ENCODE results near the gene PTPRN2. TPM values are rescaled to one million over a fixed set of nuclear protein-coding genes. Genes with fewer than 3 reads are reported as not detected.

PTPRN2 gene
- total and polyA plus RNA-seq, 2 donors (not counting 1 experiment from before 2014, with no cell fraction given), result 0.54 to 1.2 TPM

- H3K9me3 ChIP-seq (ENCODE audit: control insufficient read depth, insufficient read depth, low read depth, low read length), result no peaks in the 10 kb centered on the region
- H3K36me3 ChIP-seq (ENCODE audit: control insufficient read depth, insufficient read depth, low read length), result no peaks in the 10 kb centered on the region
- no peaks in the 10 kb centered on the region for H3K27me3 ChIP-seq (ENCODE audit: control insufficient read depth, insufficient read depth, low read length)
- TF ChIP-seq CTCF (conservative IDR thresholded peaks at IDR 0.05 in 1 of 2, IDR thresholded peaks at IDR 0.05 in 1 of 2; ENCODE audit: low read depth in 1 of 2, low read length in 2 of 2) (no peak), EZH2 (IDR thresholded peaks at IDR 0.05; ENCODE audit: low read length, missing control alignments) (no peak)
- H3K4me3 ChIP-seq (replicated peaks in 1 of 4; ENCODE audit: control extremely low read depth in 1 of 4, insufficient read depth in 1 of 4, low read depth in 3 of 4, low read length in 4 of 4), result no peak overlapping the region
- no peaks in the 10 kb centered on the region for H4K20me1 ChIP-seq (ENCODE audit: control insufficient read depth, extremely low read depth, insufficient read depth, low read length)
- no peak overlapping the region for H3K9ac ChIP-seq (ENCODE audit: insufficient read depth, low read length)
- no peaks in the 10 kb centered on the region for H3K4me1 ChIP-seq (ENCODE audit: control insufficient read depth, extremely low read depth, insufficient read depth, low read length)
- H3K4me2 ChIP-seq (ENCODE audit: extremely low read depth, insufficient read depth, low read length), result no peak overlapping the region
- no peak overlapping the region for H3K27ac ChIP-seq (ENCODE audit: insufficient read depth, low read length)
- no peak for DNase-seq (ENCODE audit: low read depth in 2 of 2)
- H2AFZ ChIP-seq (ENCODE audit: low read length), result no peak overlapping the region
- H3K79me2 ChIP-seq (ENCODE audit: control insufficient read depth, insufficient read depth, low read length), result no peaks in the 10 kb centered on the region
Measured at GRCh38 chr7:158167373-158167772, 420.2 kb downstream of the PTPRN2 start.

- Histone ChIP-seq H3K9ac (ENCODE audit: insufficient read depth, low read length) (no peak overlapping the region), H2AFZ (ENCODE audit: low read length) (no peak overlapping the region), H3K4me2 (ENCODE audit: extremely low read depth, insufficient read depth, low read length) (no peak overlapping the region), H3K27me3 (ENCODE audit: control insufficient read depth, insufficient read depth, low read length) (no peaks in the 10 kb centered on the region), H3K36me3 (ENCODE audit: control insufficient read depth, insufficient read depth, low read length) (no peaks in the 10 kb centered on the region), H3K4me3 (replicated peaks in 1 of 4; ENCODE audit: control extremely low read depth in 1 of 4, insufficient read depth in 1 of 4, low read depth in 3 of 4, low read length in 4 of 4) (no peak overlapping the region), H3K79me2 (ENCODE audit: control insufficient read depth, insufficient read depth, low read length) (no peaks in the 10 kb centered on the region), H3K4me1 (ENCODE audit: control insufficient read depth, extremely low read depth, insufficient read depth, low read length) (no peaks in the 10 kb centered on the region), H4K20me1 (ENCODE audit: control insufficient read depth, extremely low read depth, insufficient read depth, low read length) (no peaks in the 10 kb centered on the region), H3K27ac (ENCODE audit: insufficient read depth, low read length) (no peak overlapping the region), H3K9me3 (ENCODE audit: control insufficient read depth, insufficient read depth, low read depth, low read length) (no peaks in the 10 kb centered on the region)
- no peak for DNase-seq (ENCODE audit: low read depth in 2 of 2)
- TF ChIP-seq EZH2 (IDR thresholded peaks at IDR 0.05; ENCODE audit: low read length, missing control alignments) (no peak), CTCF (conservative IDR thresholded peaks at IDR 0.05 in 1 of 2, IDR thresholded peaks at IDR 0.05 in 1 of 2; ENCODE audit: low read depth in 1 of 2, low read length in 2 of 2) (no peak)
Measured at GRCh38 chr7:158166386-158167340, 421.0 kb downstream of the PTPRN2 start.

- H3K4me2 ChIP-seq (ENCODE audit: extremely low read depth, insufficient read depth, low read length), result no peak overlapping the region
- no peaks in the 10 kb centered on the region for H3K4me1 ChIP-seq (ENCODE audit: control insufficient read depth, extremely low read depth, insufficient read depth, low read length)
- no peak overlapping the region for H3K4me3 ChIP-seq (replicated peaks in 1 of 4; ENCODE audit: control extremely low read depth in 1 of 4, insufficient read depth in 1 of 4, low read depth in 3 of 4, low read length in 4 of 4)
- TF ChIP-seq CTCF (conservative IDR thresholded peaks at IDR 0.05 in 1 of 2, IDR thresholded peaks at IDR 0.05 in 1 of 2; ENCODE audit: low read depth in 1 of 2, low read length in 2 of 2) (no peak), EZH2 (IDR thresholded peaks at IDR 0.05; ENCODE audit: low read length, missing control alignments) (no peak)
- no peaks in the 10 kb centered on the region for H3K36me3 ChIP-seq (ENCODE audit: control insufficient read depth, insufficient read depth, low read length)
- H3K9me3 ChIP-seq (ENCODE audit: control insufficient read depth, insufficient read depth, low read depth, low read length), result no peaks in the 10 kb centered on the region
- DNase-seq (ENCODE audit: low read depth in 2 of 2), result no peak
- no peaks in the 10 kb centered on the region for H3K27me3 ChIP-seq (ENCODE audit: control insufficient read depth, insufficient read depth, low read length)
- H3K27ac ChIP-seq (ENCODE audit: insufficient read depth, low read length), result no peak overlapping the region
- H2AFZ ChIP-seq (ENCODE audit: low read length), result no peak overlapping the region
- no peak overlapping the region for H3K9ac ChIP-seq (ENCODE audit: insufficient read depth, low read length)
- no peaks in the 10 kb centered on the region for H4K20me1 ChIP-seq (ENCODE audit: control insufficient read depth, extremely low read depth, insufficient read depth, low read length)
- H3K79me2 ChIP-seq (ENCODE audit: control insufficient read depth, insufficient read depth, low read length), result no peaks in the 10 kb centered on the region
Measured at GRCh38 chr7:158165711-158166110, 421.9 kb downstream of the PTPRN2 start.

Measured in fibroblast of lung (primary cell).